A549 (cell line): ENCODE data around the gene ATF4.

Experiments
- NFE2L2 ChIP-seq: fragments of 150-350 bp; conservative IDR thresholded peaks from 2 replicates; pipeline ENCODE4 v1.6.1; 2014; ENCODE audit warnings: low read length
- POLR2A ChIP-seq: IDR thresholded peaks from 2 replicates; pipeline ENCODE4 v1.6.1; 2012; ENCODE audit warnings: mild to moderate bottlenecking, low read length
- TF ChIP-seq, protein P1 (sequence below): fragments of 200-600 bp; sonication (generic); IDR thresholded peaks from 2 replicates; pipeline ENCODE4 v1.6.1; 2016; ENCODE audit warnings: antibody characterized with exemption, mild to moderate bottlenecking, moderate library complexity
- TF ChIP-seq, protein P2 (sequence below): fragments of >200 bp; sonication (Bioruptor Twin); formaldehyde crosslinking; IDR thresholded peaks from 3 replicates; pipeline ENCODE4 v1.5.1; 2016
- TF ChIP-seq, protein P3 (sequence below): IDR thresholded peaks from 2 replicates; pipeline ENCODE4 v1.6.1; 2012
- TF ChIP-seq, protein P4 (sequence below): fragments of >200 bp; sonication (Bioruptor Twin); formaldehyde crosslinking; IDR thresholded peaks from 3 replicates; pipeline ENCODE4 v1.6.1; 2016

DNA sequence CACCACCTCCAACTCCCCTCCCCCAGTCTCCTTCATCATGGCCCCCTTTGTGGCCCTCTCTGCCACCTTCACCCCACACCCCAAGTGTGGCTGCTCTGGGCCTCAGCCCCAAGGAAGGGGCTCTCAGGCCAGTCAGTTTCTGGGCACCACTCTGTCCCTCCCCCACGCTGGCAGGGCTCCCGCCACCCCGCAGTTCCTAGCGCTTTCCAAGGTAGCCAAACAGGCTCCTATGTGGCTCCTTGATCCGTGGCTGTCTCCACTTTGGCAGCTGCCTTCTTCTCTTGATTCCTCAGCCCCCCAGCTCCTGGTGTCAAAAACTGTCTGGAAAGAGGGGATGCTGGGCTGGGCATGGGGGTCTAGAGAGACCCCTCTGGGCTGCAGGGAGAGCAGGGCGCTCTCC is 39.8 kb downstream of the ATF4 start:
- TF ChIP-seq, protein P1, sequence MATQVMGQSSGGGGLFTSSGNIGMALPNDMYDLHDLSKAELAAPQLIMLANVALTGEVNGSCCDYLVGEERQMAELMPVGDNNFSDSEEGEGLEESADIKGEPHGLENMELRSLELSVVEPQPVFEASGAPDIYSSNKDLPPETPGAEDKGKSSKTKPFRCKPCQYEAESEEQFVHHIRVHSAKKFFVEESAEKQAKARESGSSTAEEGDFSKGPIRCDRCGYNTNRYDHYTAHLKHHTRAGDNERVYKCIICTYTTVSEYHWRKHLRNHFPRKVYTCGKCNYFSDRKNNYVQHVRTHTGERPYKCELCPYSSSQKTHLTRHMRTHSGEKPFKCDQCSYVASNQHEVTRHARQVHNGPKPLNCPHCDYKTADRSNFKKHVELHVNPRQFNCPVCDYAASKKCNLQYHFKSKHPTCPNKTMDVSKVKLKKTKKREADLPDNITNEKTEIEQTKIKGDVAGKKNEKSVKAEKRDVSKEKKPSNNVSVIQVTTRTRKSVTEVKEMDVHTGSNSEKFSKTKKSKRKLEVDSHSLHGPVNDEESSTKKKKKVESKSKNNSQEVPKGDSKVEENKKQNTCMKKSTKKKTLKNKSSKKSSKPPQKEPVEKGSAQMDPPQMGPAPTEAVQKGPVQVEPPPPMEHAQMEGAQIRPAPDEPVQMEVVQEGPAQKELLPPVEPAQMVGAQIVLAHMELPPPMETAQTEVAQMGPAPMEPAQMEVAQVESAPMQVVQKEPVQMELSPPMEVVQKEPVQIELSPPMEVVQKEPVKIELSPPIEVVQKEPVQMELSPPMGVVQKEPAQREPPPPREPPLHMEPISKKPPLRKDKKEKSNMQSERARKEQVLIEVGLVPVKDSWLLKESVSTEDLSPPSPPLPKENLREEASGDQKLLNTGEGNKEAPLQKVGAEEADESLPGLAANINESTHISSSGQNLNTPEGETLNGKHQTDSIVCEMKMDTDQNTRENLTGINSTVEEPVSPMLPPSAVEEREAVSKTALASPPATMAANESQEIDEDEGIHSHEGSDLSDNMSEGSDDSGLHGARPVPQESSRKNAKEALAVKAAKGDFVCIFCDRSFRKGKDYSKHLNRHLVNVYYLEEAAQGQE = no peak
- TF ChIP-seq, protein P2, sequence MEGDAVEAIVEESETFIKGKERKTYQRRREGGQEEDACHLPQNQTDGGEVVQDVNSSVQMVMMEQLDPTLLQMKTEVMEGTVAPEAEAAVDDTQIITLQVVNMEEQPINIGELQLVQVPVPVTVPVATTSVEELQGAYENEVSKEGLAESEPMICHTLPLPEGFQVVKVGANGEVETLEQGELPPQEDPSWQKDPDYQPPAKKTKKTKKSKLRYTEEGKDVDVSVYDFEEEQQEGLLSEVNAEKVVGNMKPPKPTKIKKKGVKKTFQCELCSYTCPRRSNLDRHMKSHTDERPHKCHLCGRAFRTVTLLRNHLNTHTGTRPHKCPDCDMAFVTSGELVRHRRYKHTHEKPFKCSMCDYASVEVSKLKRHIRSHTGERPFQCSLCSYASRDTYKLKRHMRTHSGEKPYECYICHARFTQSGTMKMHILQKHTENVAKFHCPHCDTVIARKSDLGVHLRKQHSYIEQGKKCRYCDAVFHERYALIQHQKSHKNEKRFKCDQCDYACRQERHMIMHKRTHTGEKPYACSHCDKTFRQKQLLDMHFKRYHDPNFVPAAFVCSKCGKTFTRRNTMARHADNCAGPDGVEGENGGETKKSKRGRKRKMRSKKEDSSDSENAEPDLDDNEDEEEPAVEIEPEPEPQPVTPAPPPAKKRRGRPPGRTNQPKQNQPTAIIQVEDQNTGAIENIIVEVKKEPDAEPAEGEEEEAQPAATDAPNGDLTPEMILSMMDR = no peak; the same call in 2 of the 3 replicates
- no peak for TF ChIP-seq POLR2A
- TF ChIP-seq, protein P3, sequence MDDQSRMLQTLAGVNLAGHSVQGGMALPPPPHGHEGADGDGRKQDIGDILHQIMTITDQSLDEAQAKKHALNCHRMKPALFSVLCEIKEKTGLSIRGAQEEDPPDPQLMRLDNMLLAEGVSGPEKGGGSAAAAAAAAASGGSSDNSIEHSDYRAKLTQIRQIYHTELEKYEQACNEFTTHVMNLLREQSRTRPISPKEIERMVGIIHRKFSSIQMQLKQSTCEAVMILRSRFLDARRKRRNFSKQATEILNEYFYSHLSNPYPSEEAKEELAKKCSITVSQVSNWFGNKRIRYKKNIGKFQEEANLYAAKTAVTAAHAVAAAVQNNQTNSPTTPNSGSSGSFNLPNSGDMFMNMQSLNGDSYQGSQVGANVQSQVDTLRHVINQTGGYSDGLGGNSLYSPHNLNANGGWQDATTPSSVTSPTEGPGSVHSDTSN = no peak
- TF ChIP-seq, protein P4, sequence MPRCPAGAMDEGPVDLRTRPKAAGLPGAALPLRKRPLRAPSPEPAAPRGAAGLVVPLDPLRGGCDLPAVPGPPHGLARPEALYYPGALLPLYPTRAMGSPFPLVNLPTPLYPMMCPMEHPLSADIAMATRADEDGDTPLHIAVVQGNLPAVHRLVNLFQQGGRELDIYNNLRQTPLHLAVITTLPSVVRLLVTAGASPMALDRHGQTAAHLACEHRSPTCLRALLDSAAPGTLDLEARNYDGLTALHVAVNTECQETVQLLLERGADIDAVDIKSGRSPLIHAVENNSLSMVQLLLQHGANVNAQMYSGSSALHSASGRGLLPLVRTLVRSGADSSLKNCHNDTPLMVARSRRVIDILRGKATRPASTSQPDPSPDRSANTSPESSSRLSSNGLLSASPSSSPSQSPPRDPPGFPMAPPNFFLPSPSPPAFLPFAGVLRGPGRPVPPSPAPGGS = no peak
- TF ChIP-seq NFE2L2 = no peak
